H1 (cell line): ENCODE measurements around the gene CLTCL1. TPM values are rescaled to one million over a fixed set of nuclear protein-coding genes. Genes with fewer than 3 reads are reported as not detected.

ENCODE experiments used
- CHD2 ChIP-seq: IDR thresholded peaks from 2 replicates; pipeline ENCODE4 v1.6.1; 2012; ENCODE audit warnings: low read length, improper control_type of control experiment
- CTCF ChIP-seq, 3 experiments: IDR thresholded peaks; 1 replicate in 2 of 3; 2 replicates in 1 of 3; pipeline versions ENCODE4 v1.5.1 to v1.6.1; 2011; ENCODE audit warnings: low read length in 3 of 3, mild to moderate bottlenecking in 3 of 3, inconsistent platforms in 2 of 3, low read depth in 1 of 3, moderate library complexity in 1 of 3; ENCODE audit not compliant: insufficient read depth in 1 of 3; ENCODE audit errors: control extremely low read depth in 1 of 3
- E2F6 ChIP-seq: IDR thresholded peaks from 2 replicates; pipeline ENCODE4 v1.6.1; 2012; ENCODE audit warnings: inconsistent platforms
- JUND ChIP-seq: IDR thresholded peaks from 2 replicates; pipeline ENCODE4 v1.6.1; 2011; ENCODE audit warnings: mild to moderate bottlenecking, improper control_type of control experiment, low read length
- RNF2 ChIP-seq: fragments of 200-900, 300-1000 bp; sonication (generic); IDR thresholded peaks from 2 replicates; pipeline ENCODE4 v1.7.1; 2016; ENCODE audit warnings: borderline replicate concordance, low read depth, mild to moderate bottlenecking, antibody characterized with exemption, low read length; ENCODE audit not compliant: poor library complexity, severe bottlenecking; ENCODE audit errors: missing control alignments
- SIN3A ChIP-seq, 2 experiments: IDR thresholded peaks in 1 of 2; conservative IDR thresholded peaks in 1 of 2; 2 replicates each; pipeline ENCODE4 v1.6.1; 2011 to 2012; ENCODE audit warnings: low read length in 2 of 2, improper control_type of control experiment in 1 of 2, low read depth in 1 of 2, mild to moderate bottlenecking in 1 of 2
- SIX5 ChIP-seq: IDR thresholded peaks from 2 replicates; pipeline ENCODE4 v1.6.1; 2011; ENCODE audit warnings: mild to moderate bottlenecking, low read depth, low read length
- SP2 ChIP-seq: IDR thresholded peaks from 2 replicates; pipeline ENCODE4 v1.6.1; 2012; ENCODE audit warnings: mild to moderate bottlenecking, low read length, inconsistent platforms
- polyA plus RNA-seq, 7 experiments: library from polyadenylated mRNA; depleted of rRNA in 3 of 7; stranded (reverse) in 5 of 7; unstranded in 2 of 7; fragments of >200 nt in 5 of 7; fragments of 200-250 nt in 2 of 7; gene quantifications; 1 replicate in 5 of 7; 2 replicates in 1 of 7; 4 replicates in 1 of 7; pipeline versions ENCODE4 v1.2.1 to v1.2.3, GENCODE V29; 2011 to 2013; ENCODE audit warnings: missing spikeins in 2 of 7, mixed read lengths in 2 of 7
- total RNA-seq: library from RNA; stranded (reverse); fragmentation: NEBNext Ultra II Directional; extraction: Animal tissue kit (Norgen Biotek cat#: 25700); gene quantifications from 2 replicates; pipeline ENCODE4 v1.2.1, GENCODE V29; 2021

Gene CLTCL1
- total and polyA plus RNA-seq, 2 of the 8 experiments (the other 6 are each of a cell fraction or from before 2014, with no cell fraction given), result 12.4 to 17.0 TPM

- no peak for TF ChIP-seq CTCF (IDR thresholded peaks at IDR 0.05; ENCODE audit: control extremely low read depth in 1 of 3, insufficient read depth in 1 of 3, low read depth in 1 of 3, low read length in 3 of 3)
- TF ChIP-seq JUND, result no peak
- no peak for TF ChIP-seq RNF2
- no peak for TF ChIP-seq SP2
- no peak for TF ChIP-seq SIX5
- TF ChIP-seq SIN3A (conservative IDR thresholded peaks at IDR 0.05 in 1 of 2, IDR thresholded peaks at IDR 0.05 in 1 of 2; ENCODE audit: low read depth in 1 of 2, low read length in 2 of 2), result no peak
- no peak for TF ChIP-seq E2F6
- TF ChIP-seq CHD2, result no peak
Measured at GRCh38 chr22:19187716-19188563, 103.6 kb downstream of the CLTCL1 start (continued).
